LNCAP (cell line): Measurements from ENCODE around the gene CAB39.

Experiments used
- TF ChIP-seq, protein P1 (sequence below): fragments of 450-650 bp; IDR thresholded peaks from 2 replicates; pipeline ENCODE4 v1.5.1; 2017; ENCODE audit warnings: mild to moderate bottlenecking

Gene CAB39

DNA sequence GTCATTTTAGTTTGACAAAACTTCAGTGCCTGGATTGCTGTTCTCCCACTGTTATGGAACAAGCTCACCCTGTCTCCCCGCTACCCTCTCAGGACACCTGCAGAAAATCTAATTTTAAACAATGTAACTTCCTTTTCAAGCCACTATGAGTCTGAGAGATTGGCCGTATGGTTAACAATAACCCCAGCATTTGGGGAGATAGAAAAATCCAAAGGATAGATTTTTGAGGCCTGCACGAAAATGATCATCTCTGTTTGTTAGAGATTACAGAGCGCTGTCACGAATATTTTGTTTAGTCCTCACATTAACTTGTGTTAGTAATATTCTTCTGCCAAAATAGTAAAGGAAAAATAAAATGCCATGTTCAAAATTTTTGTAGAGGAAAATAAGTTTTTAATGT lies 24.7 kb downstream of the CAB39 start:
- TF ChIP-seq, protein P1, sequence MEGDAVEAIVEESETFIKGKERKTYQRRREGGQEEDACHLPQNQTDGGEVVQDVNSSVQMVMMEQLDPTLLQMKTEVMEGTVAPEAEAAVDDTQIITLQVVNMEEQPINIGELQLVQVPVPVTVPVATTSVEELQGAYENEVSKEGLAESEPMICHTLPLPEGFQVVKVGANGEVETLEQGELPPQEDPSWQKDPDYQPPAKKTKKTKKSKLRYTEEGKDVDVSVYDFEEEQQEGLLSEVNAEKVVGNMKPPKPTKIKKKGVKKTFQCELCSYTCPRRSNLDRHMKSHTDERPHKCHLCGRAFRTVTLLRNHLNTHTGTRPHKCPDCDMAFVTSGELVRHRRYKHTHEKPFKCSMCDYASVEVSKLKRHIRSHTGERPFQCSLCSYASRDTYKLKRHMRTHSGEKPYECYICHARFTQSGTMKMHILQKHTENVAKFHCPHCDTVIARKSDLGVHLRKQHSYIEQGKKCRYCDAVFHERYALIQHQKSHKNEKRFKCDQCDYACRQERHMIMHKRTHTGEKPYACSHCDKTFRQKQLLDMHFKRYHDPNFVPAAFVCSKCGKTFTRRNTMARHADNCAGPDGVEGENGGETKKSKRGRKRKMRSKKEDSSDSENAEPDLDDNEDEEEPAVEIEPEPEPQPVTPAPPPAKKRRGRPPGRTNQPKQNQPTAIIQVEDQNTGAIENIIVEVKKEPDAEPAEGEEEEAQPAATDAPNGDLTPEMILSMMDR, result no peak

DNA sequence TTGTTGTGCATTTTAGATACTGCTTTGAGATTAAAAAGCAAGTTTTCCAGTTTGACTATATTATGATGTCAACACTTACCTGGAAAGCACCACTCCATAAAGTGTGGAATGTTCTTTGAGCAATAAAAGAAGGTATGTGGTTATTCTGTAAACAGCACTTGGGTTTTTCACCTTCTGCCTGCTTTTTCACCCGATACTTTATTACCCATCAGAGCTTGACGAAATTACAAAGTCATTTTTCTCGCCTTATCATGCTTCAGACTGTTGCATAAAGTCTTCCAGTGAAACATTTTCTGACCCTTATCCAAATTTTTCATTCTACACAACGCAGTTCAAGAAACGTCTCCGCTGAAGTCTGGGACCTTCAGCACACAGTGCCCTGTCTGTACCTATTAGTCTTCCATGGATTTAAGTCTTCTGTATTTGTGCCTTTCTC lies 25.2 kb downstream of the CAB39 start:
- TF ChIP-seq, protein P1, result no peak

DNA sequence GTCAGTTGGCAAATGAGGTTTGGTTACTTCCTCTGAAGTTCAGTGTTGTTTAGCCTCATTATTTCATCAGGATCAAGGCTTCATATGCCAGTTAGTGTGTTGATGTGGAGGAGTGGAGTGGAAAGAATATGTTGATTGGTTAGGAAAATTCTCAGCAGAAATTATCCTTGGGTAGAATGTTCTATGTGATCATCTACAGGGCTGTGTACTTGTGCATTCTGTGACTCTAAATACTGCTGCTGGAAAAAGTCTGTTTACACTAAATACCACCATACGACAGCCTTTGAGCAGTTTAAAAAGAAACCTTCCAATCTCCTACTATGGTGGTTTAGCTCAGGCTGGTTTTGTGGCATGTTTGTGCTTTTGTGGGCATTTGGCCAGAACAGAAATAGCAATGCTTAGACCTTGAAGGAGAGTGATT lies 25.8 kb downstream of the CAB39 start:
- TF ChIP-seq, protein P1, result no peak

DNA sequence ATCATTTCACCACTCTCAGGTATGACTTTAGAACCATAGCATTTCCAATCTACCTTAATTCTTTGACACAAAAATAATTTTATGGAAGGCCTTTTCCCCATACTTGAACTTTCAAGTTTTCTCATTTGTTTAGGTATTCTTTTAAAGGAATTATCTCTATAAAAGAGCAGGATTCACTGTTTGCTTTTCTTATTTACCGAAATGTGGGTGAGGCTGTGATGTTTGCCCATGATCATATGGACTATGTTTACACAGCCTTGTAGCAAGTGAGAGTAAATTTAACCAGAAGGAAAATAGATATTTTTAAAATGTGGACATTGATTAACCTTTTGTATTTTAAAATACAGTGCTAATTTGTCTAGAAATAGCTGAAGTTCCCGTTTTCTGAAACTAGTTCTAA lies 26.3 kb downstream of the CAB39 start:
- TF ChIP-seq, protein P1, result no peak

DNA sequence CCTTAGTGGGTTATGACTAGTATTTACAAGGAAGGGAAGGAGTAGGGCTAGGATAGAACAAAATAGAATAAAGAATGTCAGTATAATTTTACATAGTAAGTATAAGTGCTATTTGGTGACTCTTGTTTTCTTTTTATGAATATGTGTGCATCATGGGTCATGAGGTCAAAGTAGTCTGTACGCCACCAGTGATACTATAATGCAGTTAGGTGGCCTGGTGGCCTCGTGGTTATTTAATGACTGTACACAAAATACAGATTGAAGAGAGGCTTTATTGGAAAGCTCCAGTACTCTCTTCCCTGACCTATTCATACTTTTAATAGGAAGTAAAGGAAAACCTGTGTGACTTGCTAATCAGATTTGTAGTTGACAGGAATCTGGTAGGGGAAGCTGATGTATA lies 27.3 kb downstream of the CAB39 start:
- TF ChIP-seq, protein P1, result no peak

DNA sequence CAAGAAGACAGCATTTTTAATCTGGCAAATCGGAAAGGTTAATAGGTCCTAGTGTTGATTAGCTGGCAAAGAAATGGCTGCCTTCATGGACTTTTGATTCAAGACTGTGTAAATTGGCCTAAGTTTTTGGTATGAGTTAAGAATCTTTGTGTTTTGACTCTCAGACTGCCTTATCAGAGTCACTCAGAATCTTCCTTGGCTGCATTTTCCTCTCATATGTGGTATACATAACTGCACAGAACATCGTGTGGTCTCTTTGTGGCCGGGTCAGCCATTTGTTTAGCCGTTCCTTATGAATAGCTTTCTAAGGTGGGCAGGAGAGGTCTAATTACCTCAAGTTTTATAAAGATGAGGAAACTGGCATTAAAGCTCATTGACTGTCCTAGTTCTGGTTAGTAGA lies 30.1 kb downstream of the CAB39 start:
- TF ChIP-seq, protein P1, result no peak

DNA sequence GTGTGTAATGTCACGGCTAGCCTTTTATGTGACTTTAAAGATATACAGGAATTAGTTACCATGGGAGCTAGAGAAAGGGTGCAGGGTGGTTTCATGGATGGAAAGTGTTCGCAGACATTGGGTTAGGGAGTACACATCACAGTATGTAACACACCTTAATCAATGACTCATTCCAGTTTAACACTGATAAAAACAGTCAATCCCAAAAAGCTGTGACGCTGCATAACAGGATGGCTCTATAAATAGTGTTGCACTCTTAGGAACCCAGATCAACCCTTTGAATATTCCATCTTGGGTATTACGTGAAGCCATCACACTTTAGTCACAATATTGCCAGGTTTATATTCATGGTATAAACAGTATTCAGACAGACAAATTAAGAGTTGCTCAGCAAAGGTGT lies 33.6 kb downstream of the CAB39 start:
- TF ChIP-seq, protein P1, result no peak

DNA sequence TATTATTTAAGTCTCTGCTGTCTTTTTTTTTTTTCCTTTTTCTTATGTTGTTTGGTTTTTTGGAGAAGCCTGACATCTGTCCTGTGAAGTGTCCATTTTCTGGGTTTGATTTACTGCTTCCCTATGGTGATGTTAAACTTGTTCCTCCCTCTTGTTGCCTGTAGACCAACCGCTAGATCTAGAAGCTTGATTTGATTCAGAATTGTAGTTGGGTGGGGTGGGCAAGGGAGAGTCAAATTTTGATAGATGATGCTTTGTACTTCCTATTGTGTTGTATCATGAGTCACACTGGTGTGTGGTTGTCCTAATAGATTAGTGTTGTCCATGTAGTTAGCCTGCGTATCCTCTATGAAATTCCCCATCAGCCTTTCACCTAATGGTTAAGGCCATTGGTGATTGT lies 35.4 kb downstream of the CAB39 start:
- TF ChIP-seq, protein P1, result no peak
